Skeletal muscle cell (primary cell): ENCODE data around the gene ATL2.
"Not testable (repeated sequence)": the region's sequence is repeated elsewhere in the genome, so short reads cannot be mapped to it uniquely, and the experiment has no call there.

Experiments
- DNase-seq: peaks from one replicate; pipeline ENCODE4 v3.0.0-alpha.2; 2010; ENCODE audit warnings: low read depth
- H3K4me3 ChIP-seq: 2 replicates; pipeline ENCODE4 v1.5.1; 2011; ENCODE audit warnings: low read depth, mild to moderate bottlenecking, control low read depth, low read length, moderate library complexity

ATL2 gene

DNA sequence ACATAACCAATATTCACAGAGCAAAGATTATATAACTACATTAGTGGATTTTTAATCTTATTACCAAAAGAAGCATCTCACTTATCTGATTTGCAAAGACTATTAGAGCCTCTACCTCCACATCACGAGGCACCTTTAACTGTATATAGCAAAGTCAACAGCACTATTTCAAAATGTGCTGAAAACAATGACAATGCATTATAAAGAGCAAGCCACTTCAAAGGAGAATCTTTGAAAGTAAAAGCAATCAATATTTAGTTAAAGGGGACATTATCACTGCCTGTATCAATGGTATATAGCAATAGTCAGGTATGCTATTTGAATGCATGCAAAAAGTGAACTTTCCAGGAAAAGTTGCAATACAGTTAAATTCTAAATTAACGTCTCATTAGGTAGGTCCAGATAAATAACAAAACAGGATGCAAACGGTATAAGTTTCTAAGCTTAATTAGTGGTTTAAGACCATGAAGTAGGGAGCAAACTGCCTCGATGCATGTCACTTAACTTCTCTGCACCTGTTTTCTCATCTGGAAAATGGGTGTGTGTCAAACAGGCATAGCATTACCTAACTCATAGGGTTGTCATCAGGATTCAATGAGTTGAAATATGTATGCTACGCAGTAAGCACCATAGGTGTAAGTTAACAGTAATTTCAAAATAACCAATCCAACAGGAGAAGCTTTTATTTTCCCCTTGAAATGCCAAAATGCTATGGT is 31.6 kb downstream of the ATL2 start:
- no peak overlapping the region for H3K4me3 ChIP-seq
- DNase-seq: no peak

GRCh38 chr2:38344813-38345212 is 32.3 kb downstream of the ATL2 start:
- no peak overlapping the region for H3K4me3 ChIP-seq
- DNase-seq: no peak

DNA sequence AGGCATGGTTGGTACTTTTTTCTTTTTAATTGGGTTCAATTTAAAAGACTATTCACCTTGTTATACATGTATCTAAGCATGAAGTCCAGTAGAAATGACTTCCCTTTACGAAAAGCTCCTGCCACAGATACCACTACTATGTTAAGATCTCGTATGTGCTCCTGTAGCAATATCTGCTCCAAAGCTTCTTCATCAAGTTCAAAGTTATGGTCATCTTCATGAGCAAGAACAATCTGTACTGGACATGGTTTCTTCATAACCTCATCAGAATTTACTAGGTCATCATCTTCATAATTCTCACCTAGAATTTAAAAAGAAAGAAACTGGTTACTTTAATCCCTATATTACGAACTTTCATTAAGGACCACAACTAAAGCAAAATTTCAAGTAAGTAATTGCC is 33.9 kb downstream of the ATL2 start:
- H3K4me3 ChIP-seq: no peak overlapping the region
- no peak for DNase-seq

- DNase-seq: no peak
Observed at GRCh38 chr2:38336621-38337020, 40.5 kb downstream of the ATL2 start.

DNA sequence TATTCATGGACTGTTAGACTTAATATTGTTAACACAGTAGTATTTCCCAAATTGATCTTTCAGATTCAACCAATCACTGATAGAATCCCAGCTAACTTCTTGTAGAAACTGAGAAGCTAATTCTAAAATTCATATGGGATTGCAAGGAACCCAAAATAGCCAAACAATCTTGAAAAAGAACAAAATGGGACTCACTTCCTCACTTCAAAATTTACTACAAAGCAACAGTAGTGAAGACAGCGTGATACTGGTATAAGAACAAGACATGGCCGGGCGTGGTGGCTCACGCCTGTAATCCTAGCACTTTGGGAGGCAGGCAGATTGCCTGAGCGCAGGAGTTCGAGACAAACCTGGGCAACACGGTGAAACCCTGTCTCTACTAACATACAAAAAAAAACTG is 46.3 kb downstream of the ATL2 start:
- no peak for DNase-seq

More at GRCh38 chr2:38336621-38337020, 40.5 kb downstream of the ATL2 start:
- no peak overlapping the region for H3K4me3 ChIP-seq

GRCh38 chr2:38327580-38327979 is 49.5 kb downstream of the ATL2 start:
- DNase-seq: no peak
- H3K4me3 ChIP-seq: no peak overlapping the region

More for the DNA sequence above, 46.3 kb downstream of the ATL2 start:
- H3K4me3 ChIP-seq: no peak overlapping the region

GRCh38 chr2:38323623-38324022 is 53.5 kb downstream of the ATL2 start:
- H3K4me3 ChIP-seq: no peak overlapping the region
- no peak for DNase-seq

DNA sequence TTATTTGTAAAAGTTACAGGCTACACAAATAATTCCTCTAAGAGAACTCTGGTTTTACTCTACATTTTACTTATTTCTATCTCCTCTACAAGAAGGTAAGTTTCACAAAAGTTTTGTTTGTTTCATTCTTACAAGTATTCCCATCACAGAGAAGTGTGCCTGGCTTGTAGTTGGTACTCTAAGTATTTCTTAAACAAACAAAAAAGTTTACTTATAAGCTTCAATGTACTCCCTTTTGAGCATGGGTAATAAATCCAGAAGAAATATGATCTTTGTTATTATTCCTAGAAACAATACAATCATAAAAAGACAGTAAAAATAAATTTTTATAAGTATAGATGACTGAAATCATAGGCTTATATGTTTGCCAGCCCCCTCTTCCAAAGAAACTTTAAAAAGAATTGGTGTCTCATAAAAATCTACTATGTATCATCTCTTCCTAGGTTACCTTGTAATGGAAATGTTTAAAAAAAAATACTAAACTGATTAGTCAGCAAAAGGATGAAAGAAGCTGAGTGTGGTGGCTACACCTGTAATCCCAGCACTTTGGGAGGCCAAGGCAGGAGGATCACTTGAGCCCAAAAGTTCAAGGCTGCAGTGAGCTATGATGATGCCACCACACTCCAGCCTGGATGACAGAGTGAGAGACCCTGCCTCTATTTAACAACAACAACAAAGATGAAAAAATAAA is 54.7 kb downstream of the ATL2 start:
- H3K4me3 ChIP-seq: no peak overlapping the region
- DNase-seq: no peak

DNA sequence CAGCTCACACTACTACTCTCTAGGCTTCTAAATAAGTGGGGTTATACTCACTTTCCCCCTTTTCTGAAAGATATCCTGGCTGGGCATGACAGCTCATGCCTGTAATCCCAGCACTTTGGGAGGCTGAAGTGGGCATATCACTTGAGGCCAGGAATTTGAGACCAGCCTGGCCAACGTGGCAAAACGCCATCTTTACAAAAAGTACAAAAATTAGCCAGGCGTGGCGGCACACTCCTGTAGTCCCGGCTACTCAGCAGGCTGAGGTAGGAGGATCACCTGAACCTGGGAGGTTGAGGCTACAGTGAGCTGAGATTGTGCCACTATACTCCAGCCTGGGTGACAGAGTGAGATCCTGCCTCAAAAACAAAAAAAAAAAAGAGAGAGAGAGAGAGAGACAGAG is 57.8 kb downstream of the ATL2 start:
- H3K4me3 ChIP-seq, DNase-seq: not testable (repeated sequence)

- DNase-seq: no peak
- H3K4me3 ChIP-seq: no peak overlapping the region
Observed at GRCh38 chr2:38317725-38318124, 59.3 kb downstream of the ATL2 start.

DNA sequence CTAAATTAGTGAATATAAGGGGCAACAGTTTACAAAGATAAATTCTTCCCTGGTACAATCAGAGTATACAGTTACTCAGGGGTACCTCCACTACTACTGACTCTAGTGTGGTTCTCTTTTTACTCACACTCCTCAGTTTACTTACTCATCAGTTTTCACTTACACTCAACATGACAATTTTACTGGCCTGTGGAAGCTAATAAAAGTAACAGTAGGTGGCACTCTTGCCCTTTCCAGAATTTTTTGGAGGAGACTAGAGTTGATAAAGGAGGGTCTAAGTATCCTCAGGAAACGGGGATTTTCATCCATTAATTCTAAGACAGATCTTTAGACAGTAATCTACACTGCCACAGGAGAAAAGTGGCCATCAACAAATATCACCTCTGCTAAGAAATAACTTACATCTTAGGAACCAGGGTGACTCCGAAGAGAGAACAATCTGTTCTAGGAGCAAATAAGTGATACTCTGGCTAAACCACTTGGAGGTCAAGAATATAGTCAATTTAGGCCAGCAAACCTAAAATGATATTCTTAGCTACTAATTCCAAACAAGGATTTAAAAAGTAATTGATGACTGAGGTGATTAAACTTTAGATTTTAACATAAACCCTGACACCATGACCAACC is 61.3 kb downstream of the ATL2 start:
- no peak overlapping the region for H3K4me3 ChIP-seq
- DNase-seq: no peak

- DNase-seq: no peak
- no peak overlapping the region for H3K4me3 ChIP-seq
Observed at GRCh38 chr2:38308821-38309220, 68.3 kb downstream of the ATL2 start.

GRCh38 chr2:38301969-38302702 is 74.9 kb downstream of the ATL2 start:
- H3K4me3 ChIP-seq: no peak overlapping the region
- DNase-seq: no peak

- no peak for DNase-seq
- no peak overlapping the region for H3K4me3 ChIP-seq
Observed at GRCh38 chr2:38301340-38301968, 75.6 kb downstream of the ATL2 start.

DNA sequence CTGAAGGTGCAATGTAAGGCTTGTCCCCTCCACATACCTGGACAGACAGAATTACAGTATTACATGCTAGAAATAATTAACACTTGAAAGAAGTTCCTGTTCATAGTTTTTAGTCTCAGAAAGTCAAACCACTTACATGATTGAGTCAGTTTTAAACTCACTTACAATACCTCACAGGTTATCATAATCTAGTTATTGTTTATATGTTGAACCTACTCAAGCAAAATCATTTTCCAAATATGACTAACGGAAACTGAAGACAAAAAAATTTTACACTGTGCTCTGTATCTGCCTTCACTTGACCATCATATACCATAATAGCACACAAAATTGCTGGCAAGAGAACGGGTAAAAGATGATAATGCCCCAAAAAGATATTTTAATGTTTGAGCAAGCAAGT is 78.5 kb downstream of the ATL2 start:
- no peak for DNase-seq

DNA sequence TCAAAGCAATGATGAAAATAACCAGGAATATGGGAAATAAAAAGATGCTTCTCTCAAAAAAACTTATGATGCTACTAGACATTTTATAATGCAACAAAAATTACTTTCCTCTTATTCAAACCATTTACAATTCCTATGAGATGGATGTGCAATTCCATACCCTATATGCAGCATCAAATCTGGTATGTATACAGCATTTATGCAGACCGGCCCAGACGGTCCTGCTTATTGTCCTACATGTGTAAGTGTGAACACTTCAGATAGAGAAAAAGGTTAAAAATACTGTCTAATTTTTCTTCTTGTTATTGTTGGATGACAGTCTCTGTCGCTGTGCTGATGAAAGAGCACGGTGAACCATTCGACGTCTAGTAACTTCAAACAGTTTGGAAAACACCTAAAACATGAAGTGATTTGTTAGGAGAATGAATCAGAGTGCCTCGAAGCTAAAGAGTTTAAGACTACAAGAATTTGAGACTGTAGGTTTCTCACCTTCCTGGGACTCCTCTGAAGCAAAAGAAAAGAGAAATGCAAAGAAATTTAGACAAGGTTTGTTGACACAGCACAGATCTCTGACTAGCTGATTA is 80.8 kb downstream of the ATL2 start:
- no peak overlapping the region for H3K4me3 ChIP-seq
- DNase-seq: no peak

More for the DNA sequence above, 78.5 kb downstream of the ATL2 start:
- H3K4me3 ChIP-seq: no peak overlapping the region

DNA sequence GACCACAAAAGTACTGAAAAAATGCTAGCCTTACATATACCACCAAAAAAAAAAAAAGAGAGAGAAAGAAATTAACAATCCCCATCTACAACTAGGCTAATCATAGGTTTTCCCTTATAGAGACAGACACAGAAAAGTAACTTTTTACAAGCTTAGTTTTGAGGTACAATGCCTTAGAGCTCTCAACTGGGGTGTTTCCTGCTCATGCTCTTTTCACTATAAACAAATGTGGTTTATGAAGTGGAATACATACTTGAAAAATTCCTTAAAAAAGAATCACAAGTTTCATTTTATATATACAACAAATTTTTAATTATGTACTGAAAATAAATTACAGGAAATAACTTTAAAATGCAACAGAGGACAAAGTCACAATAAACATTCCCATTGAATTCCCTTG is 82.5 kb downstream of the ATL2 start:
- H3K4me3 ChIP-seq: no peak overlapping the region
- DNase-seq: no peak

GRCh38 chr2:38293152-38293865 is 83.8 kb downstream of the ATL2 start:
- DNase-seq: no peak
- no peak overlapping the region for H3K4me3 ChIP-seq

DNA sequence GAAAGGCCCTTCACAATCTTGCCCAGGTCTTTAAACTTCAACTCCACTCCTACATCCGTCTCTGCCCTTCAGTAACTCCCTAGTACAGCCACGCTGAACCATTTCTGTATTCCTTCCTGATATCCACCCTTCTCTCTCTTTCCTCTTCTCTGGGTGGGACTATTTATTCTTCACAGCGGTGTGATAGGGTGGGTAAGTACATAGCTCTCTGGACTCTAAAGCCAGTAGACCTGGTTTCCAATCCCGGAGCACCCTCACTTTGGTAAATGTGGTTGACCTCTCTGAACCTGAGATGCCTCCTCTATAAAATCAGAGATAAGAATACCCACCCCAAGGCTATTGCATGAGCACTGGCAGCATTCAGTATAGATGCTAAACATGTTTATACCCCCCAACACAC is 86.7 kb downstream of the ATL2 start:
- H3K4me3 ChIP-seq: no peak overlapping the region
- no peak for DNase-seq
